HG02678 (cell line): ENCODE results near the gene KLHL29.

Experiments used
- ATAC-seq: cut with Tn5 transposase; IDR thresholded peaks from one replicate; pipeline ENCODE4 v1.9.1; 2021; ENCODE audit warnings: mild to moderate bottlenecking, moderate library complexity; ENCODE audit not compliant: unreplicated experiment

KLHL29 gene

GRCh38 chr2:23467618-23468017 lies 82.6 kb downstream of the KLHL29 start:
- ATAC-seq: no peak

GRCh38 chr2:23468474-23469141 lies 83.6 kb downstream of the KLHL29 start:
- ATAC-seq: no peak

GRCh38 chr2:23469142-23469540 lies 84.2 kb downstream of the KLHL29 start:
- no peak for ATAC-seq

GRCh38 chr2:23475036-23475435 lies 90.1 kb downstream of the KLHL29 start:
- no peak for ATAC-seq

- ATAC-seq: no peak
These were observed 90.5 kb downstream of the KLHL29 start for GRCh38 chr2:23475473-23475872.

- ATAC-seq: no peak
These were observed 91.8 kb downstream of the KLHL29 start for GRCh38 chr2:23476786-23477185.

GRCh38 chr2:23477392-23477791 lies 92.4 kb downstream of the KLHL29 start:
- ATAC-seq: no peak

GRCh38 chr2:23478087-23478932 lies 93.3 kb downstream of the KLHL29 start:
- no peak for ATAC-seq

- ATAC-seq: no peak
These were observed 94.1 kb downstream of the KLHL29 start for GRCh38 chr2:23478933-23479683.

- no peak for ATAC-seq
These were observed 96.2 kb downstream of the KLHL29 start for GRCh38 chr2:23480957-23481797.

GRCh38 chr2:23482188-23482587 lies 97.2 kb downstream of the KLHL29 start:
- ATAC-seq: no peak

- no peak for ATAC-seq
These were observed 97.6 kb downstream of the KLHL29 start for GRCh38 chr2:23482607-23483006.

- ATAC-seq: no peak
These were observed 98.8 kb downstream of the KLHL29 start for GRCh38 chr2:23483791-23484190.

- ATAC-seq: no peak
These were observed 99.3 kb downstream of the KLHL29 start for GRCh38 chr2:23484275-23484674.

- ATAC-seq: no peak
These were observed 99.8 kb downstream of the KLHL29 start for GRCh38 chr2:23484767-23485166.

GRCh38 chr2:23485261-23485660 lies 100.3 kb downstream of the KLHL29 start:
- ATAC-seq: no peak

- no peak for ATAC-seq
These were observed 101.1 kb downstream of the KLHL29 start for GRCh38 chr2:23485841-23486683.

GRCh38 chr2:23486684-23487075 lies 101.7 kb downstream of the KLHL29 start:
- ATAC-seq: no peak

- peak; percentile 73 for ATAC-seq
These were observed 102.9 kb downstream of the KLHL29 start for GRCh38 chr2:23487735-23488492.
